Naive B cell (primary cell): ENCODE data around the gene MPZL1. TPM values are rescaled to one million over a fixed set of nuclear protein-coding genes. Genes with fewer than 3 reads are reported as not detected.

ENCODE experiments used
- ATAC-seq, 2 donors: fragments of 150-1000 bp; cut with Tn5 transposase; 2 replicates each; pipeline ENCODE4 v1.10.0; 2021; ENCODE audit warnings: low read depth in 2 of 2, mild to moderate bottlenecking in 2 of 2, moderate library complexity in 2 of 2
- DNase-seq: peaks from one replicate; pipeline ENCODE4 v3.0.0; 2022
- H3K27ac Mint-ChIP-seq, 6 donors: one replicate each; pipeline ENCODE4 v1.8.0; 2020 to 2022; ENCODE audit warnings: mild to moderate bottlenecking in 6 of 6, mixed read lengths in 6 of 6, moderate library complexity in 5 of 6, inconsistent platforms in 2 of 6
- H3K27me3 Mint-ChIP-seq, 3 donors: one replicate each; pipeline ENCODE4 v1.8.0; 2021 to 2022; ENCODE audit warnings: mixed read lengths in 3 of 3, mild to moderate bottlenecking in 1 of 3
- H3K36me3 Mint-ChIP-seq, 2 donors: one replicate each; pipeline ENCODE4 v1.8.0; 2020 to 2022; ENCODE audit warnings: mixed read lengths in 2 of 2, inconsistent platforms in 1 of 2, mild to moderate bottlenecking in 1 of 2
- H3K4me1 Mint-ChIP-seq, 3 donors: one replicate each; pipeline ENCODE4 v1.8.0; 2020 to 2022; ENCODE audit warnings: mixed read lengths in 3 of 3, inconsistent platforms in 1 of 3, mild to moderate bottlenecking in 1 of 3, moderate library complexity in 1 of 3
- H3K4me3 Mint-ChIP-seq, 8 donors: one replicate each; pipeline ENCODE4 v1.8.0; 2020 to 2022; ENCODE audit warnings: mild to moderate bottlenecking in 8 of 8, mixed read lengths in 8 of 8, moderate library complexity in 8 of 8, inconsistent platforms in 2 of 8
- H3K9me3 Mint-ChIP-seq, 7 donors: one replicate each; pipeline ENCODE4 v1.8.0; 2020 to 2022; ENCODE audit warnings: mixed read lengths in 7 of 7, mild to moderate bottlenecking in 5 of 7, inconsistent platforms in 2 of 7, moderate library complexity in 1 of 7
- polyA plus RNA-seq, 6 donors: library from polyadenylated mRNA; unstranded; fragments of 300-500 nt; fragmentation: Illumina TruSeq; gene quantifications; one replicate each; pipeline ENCODE4 v1.2.3, GENCODE V29; 2021; ENCODE audit warnings: low read depth in 6 of 6

The MPZL1 gene
- polyA plus RNA-seq, result 10 to 100 TPM; 23.5 to 64.2 (median 29.7) TPM

DNA sequence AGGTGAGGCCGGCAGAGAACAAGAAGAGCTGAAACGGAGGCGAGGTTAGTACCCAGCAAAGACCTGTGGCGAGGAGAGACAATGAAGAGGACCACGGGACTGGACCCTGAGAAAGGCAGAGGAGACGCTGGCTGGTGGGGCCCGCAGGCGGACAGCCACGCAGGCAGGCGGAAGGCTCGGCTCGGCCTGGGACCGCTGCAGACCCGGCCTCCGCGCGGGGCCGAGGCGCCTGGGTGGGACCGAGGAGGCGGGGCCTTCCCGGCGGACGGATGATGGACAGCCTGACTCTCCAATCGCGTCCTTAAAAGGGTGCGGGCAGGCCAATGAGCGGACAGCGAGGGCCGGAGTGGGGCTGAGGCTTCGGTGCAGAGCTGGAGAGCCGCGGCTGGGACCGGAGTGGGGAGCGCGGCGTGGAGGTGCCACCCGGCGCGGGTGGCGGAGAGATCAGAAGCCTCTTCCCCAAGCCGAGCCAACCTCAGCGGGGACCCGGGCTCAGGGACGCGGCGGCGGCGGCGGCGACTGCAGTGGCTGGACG, at the start of gene MPZL1:
MPZL1 (plus strand) TSS at position 366 of the 535 bp plus-strand sequence. CDS start 170 bp downstream, outside the sequence.
- peaks cover 41 to 74% (median 61%) of the 10 kb centered on the region in 3 donors for H3K4me1 Mint-ChIP-seq

GRCh38 chr1:167672831-167673230, 49.0 kb upstream of the MPZL1 start:
- peaks cover 70 to 98% (median 85%) of the 10 kb centered on the region in 3 donors for H3K4me1 Mint-ChIP-seq
- peak overlapping the region in 5 of 6 donors; percentile 8 to 89 (median 77) for H3K27ac Mint-ChIP-seq
- DNase-seq (no peak), ATAC-seq (no peak)
- peak overlapping the region in 2 of 8 donors; percentile 9 to 12 for H3K4me3 Mint-ChIP-seq
- peaks cover 30 to 46% of the 10 kb centered on the region in 2 donors for H3K36me3 Mint-ChIP-seq
- H3K9me3 Mint-ChIP-seq, result no peaks in the 10 kb centered on the region
- no peaks in the 10 kb centered on the region for H3K27me3 Mint-ChIP-seq

More for the DNA sequence above, at the start of gene MPZL1:
- Mint-ChIP-seq H3K9me3 (no peaks in the 10 kb centered on the region), H3K27me3 (no peaks in the 10 kb centered on the region), H3K27ac (peak within 1 kb of the TSS; percentile 86 to 96 (median 92)), H3K36me3 (peaks cover 0 to 7% of the 10 kb centered on the region in 2 donors), H3K4me3 (peak within 1 kb of the TSS; percentile 87 to 100 (median 96))
- ATAC-seq (peak; percentile 92 to 93), DNase-seq (peak; percentile 90)

DNA sequence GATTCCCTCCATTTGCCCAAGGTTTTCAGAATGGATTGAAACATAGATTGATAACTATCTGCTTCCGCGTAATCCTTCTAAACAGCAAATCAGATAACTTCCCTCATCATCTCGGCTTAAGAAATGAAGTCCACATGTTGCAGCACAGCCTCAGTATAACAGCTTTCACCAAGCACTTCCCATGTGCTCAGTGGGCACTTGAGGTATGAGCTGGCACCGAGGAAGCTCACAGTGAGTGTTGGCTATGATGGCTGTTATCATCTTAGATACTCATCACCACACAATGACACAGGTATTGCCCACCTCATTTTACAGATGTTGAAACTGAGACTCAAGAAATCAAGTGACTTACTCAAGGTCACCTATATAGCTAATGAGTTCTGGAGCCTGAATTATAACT, 48.5 kb upstream of the MPZL1 start:
- peaks cover 27 to 46% of the 10 kb centered on the region in 2 donors for H3K36me3 Mint-ChIP-seq
- H3K4me3 Mint-ChIP-seq, result no peak overlapping the region
- H3K27ac Mint-ChIP-seq, result peak overlapping the region in 3 of 6 donors; percentile 20 to 82 (median 64)
- H3K9me3 Mint-ChIP-seq, result no peaks in the 10 kb centered on the region
- H3K4me1 Mint-ChIP-seq, result peaks cover 66 to 94% (median 81%) of the 10 kb centered on the region in 3 donors
- DNase-seq (no peak), ATAC-seq (no peak)
- H3K27me3 Mint-ChIP-seq, result no peaks in the 10 kb centered on the region

DNA sequence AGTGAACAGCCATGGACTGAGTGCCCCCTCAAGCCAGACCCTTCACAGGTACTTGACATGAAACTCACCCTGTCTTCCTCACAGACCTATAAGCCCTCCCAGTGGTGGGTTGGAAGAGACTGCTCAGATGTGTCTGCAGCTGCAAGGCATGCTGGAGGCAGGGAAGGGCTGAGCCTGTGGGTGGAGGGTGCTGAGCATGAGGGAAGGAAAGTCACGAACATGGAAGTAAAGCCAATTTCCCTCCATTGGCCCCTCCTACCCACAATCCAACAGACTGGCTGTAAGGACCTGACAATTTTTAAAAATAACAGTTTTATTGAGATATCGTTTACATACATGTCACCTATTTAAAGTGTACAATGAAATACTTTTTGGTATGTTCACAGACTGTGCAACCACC, 47.6 kb upstream of the MPZL1 start:
- H3K4me3 Mint-ChIP-seq, result no peak overlapping the region
- no peak overlapping the region for H3K27ac Mint-ChIP-seq
- no peaks in the 10 kb centered on the region for H3K9me3 Mint-ChIP-seq
- DNase-seq (no peak), ATAC-seq (no peak)
- H3K4me1 Mint-ChIP-seq, result peaks cover 57 to 85% (median 72%) of the 10 kb centered on the region in 3 donors
- H3K27me3 Mint-ChIP-seq, result no peaks in the 10 kb centered on the region
- peaks cover 24 to 46% of the 10 kb centered on the region in 2 donors for H3K36me3 Mint-ChIP-seq

DNA sequence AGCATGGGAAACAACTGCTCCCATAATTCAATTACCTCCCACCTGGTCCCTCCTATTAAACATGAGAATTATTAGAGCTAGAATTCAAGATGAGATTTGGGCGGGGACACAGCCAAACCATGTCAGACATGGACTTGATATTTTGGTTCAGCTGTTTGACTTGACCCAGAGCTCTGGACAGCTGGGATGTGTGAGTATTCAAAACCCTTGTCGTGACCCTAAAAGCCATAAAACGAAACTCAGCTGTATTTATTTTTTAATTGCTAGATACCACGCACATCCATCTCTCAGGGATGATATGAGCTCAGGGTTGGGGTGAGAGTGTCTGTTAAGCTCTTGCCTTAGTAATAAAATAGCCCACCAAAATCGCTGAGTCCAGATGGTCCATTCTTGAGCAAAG, 46.3 kb upstream of the MPZL1 start:
- peaks cover 24 to 41% of the 10 kb centered on the region in 2 donors for H3K36me3 Mint-ChIP-seq
- ATAC-seq (no peak), DNase-seq (no peak)
- peaks cover 44 to 72% (median 62%) of the 10 kb centered on the region in 3 donors for H3K4me1 Mint-ChIP-seq
- peak overlapping the region in 2 of 8 donors; percentile 47 to 76 for H3K4me3 Mint-ChIP-seq
- peak overlapping the region in 3 of 6 donors; percentile 49 to 93 (median 88) for H3K27ac Mint-ChIP-seq
- no peaks in the 10 kb centered on the region for H3K9me3 Mint-ChIP-seq
- no peaks in the 10 kb centered on the region for H3K27me3 Mint-ChIP-seq

DNA sequence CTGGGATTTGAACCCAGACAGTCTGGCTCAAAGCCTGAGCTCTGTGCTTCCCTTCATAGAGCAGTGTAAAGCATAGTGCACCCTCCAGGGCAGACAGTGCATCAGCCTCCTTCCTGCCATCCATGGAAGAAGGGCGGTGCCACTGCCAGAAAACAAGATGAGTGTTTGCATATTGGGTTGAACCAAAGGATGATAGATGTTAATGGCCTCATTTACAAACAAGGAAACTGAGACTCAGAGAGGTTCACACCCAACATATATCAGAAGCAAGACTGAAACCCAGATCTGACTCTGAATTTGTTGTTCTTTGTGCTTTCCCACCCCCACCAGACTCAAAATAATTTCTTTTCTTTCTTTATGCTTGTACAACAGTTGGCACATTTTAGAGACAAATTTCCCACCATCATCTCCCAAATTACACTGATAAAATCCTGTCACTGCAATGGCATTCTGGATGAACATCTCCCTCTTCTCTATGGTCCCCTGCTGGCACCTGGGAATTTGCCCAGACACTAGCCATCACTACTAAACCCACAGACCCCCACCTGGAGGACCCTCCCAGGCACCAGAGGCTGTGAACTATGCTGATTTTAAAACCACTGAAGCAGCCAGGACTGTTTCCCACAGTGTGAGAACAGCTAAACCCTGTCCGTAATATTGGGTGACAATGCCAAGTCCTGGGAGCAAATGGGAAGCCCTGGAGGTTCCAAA, 45.4 kb upstream of the MPZL1 start:
- H3K9me3 Mint-ChIP-seq, result no peaks in the 10 kb centered on the region
- H3K36me3 Mint-ChIP-seq, result peaks cover 24 to 31% of the 10 kb centered on the region in 2 donors
- H3K27ac Mint-ChIP-seq, result peak overlapping the region in 4 of 6 donors; percentile 77 to 93 (median 84)
- H3K4me1 Mint-ChIP-seq, result peaks cover 35 to 63% (median 52%) of the 10 kb centered on the region in 3 donors
- H3K4me3 Mint-ChIP-seq, result peak overlapping the region in 3 of 8 donors; percentile 1 to 62 (median 23)
- DNase-seq (no peak), ATAC-seq (no peak)
- H3K27me3 Mint-ChIP-seq, result no peaks in the 10 kb centered on the region

- H3K9me3 Mint-ChIP-seq, result no peaks in the 10 kb centered on the region
- ATAC-seq (peak; percentile 35 to 38), DNase-seq (no peak)
- H3K4me1 Mint-ChIP-seq, result peaks cover 27 to 59% (median 47%) of the 10 kb centered on the region in 3 donors
- H3K27me3 Mint-ChIP-seq, result no peaks in the 10 kb centered on the region
- H3K36me3 Mint-ChIP-seq, result peaks cover 23% of the 10 kb centered on the region in 2 donors
- peak overlapping the region in 5 of 6 donors; percentile 52 to 93 (median 77) for H3K27ac Mint-ChIP-seq
- H3K4me3 Mint-ChIP-seq, result peak overlapping the region in 3 of 8 donors; percentile 21 to 75 (median 31)
Measured at GRCh38 chr1:167676916-167677848, 44.6 kb upstream of the MPZL1 start.

- Mint-ChIP-seq H3K4me1 (peaks cover 23 to 59% (median 38%) of the 10 kb centered on the region in 3 donors), H3K27ac (no peak overlapping the region), H3K27me3 (no peaks in the 10 kb centered on the region), H3K4me3 (no peak overlapping the region), H3K36me3 (peaks cover 14 to 15% of the 10 kb centered on the region in 2 donors), H3K9me3 (no peaks in the 10 kb centered on the region)
- DNase-seq (no peak), ATAC-seq (no peak)
Measured at GRCh38 chr1:167678422-167678821, 43.4 kb upstream of the MPZL1 start.

DNA sequence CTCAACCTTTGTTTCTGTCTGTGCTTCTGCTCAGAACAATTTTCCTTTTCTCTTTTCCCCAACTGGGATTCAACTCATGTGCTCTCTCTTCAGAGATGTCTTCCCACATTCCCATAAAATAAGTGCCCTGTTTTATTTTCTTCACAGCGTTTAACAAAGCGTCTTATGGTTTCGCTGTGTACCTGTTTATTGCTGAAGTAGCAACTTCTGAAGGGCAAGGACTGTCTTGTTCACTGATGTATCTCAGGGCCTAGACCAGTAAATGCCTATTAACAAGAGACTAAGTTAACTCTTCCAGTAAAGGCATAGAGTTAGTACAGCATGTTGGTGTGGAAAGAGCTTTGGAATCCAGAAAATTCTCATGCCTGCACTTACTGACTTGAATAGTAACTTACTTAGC, 42.9 kb upstream of the MPZL1 start:
- ATAC-seq, result no peak
- H3K9me3 Mint-ChIP-seq, result no peaks in the 10 kb centered on the region
- no peak overlapping the region for H3K4me3 Mint-ChIP-seq
- peaks cover 11 to 15% of the 10 kb centered on the region in 2 donors for H3K36me3 Mint-ChIP-seq
- no peak for DNase-seq
- H3K4me1 Mint-ChIP-seq, result peaks cover 23 to 56% (median 34%) of the 10 kb centered on the region in 3 donors
- H3K27me3 Mint-ChIP-seq, result no peaks in the 10 kb centered on the region
- no peak overlapping the region for H3K27ac Mint-ChIP-seq

- DNase-seq (no peak), ATAC-seq (no peak)
- no peaks in the 10 kb centered on the region for H3K27me3 Mint-ChIP-seq
- H3K27ac Mint-ChIP-seq, result no peak overlapping the region
- no peaks in the 10 kb centered on the region for H3K9me3 Mint-ChIP-seq
- peaks cover 11% of the 10 kb centered on the region in 2 donors for H3K36me3 Mint-ChIP-seq
- no peak overlapping the region for H3K4me3 Mint-ChIP-seq
- H3K4me1 Mint-ChIP-seq, result peaks cover 21 to 56% (median 30%) of the 10 kb centered on the region in 3 donors
Measured at GRCh38 chr1:167679714-167680113, 42.1 kb upstream of the MPZL1 start.

DNA sequence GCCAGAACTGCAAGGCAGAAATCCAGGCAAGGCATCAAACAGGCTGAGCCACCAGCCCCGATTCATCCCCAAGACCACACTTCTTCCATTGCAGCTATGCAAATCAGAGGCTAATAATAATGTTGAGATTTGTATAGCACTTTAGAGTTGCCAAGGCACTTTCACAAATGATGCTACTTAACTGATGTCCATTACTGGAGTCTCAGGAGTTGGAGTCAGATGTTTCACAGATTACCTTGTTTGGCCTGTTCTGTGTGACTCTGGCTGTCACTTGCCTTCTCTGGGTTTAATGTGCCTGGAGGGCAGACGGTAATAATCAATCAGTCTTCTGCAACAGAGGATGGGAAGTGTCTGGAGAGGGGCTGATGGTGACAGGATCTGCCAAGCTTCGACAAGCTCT, 40.8 kb upstream of the MPZL1 start:
- Mint-ChIP-seq H3K36me3 (peaks cover 10 to 18% of the 10 kb centered on the region in 2 donors), H3K4me3 (no peak overlapping the region), H3K27ac (peak overlapping the region in 5 of 6 donors; percentile 19 to 89 (median 84)), H3K4me1 (peaks cover 33 to 54% (median 35%) of the 10 kb centered on the region in 3 donors), H3K9me3 (no peaks in the 10 kb centered on the region), H3K27me3 (no peaks in the 10 kb centered on the region)
- ATAC-seq (no peak), DNase-seq (no peak)

GRCh38 chr1:167681451-167682098, 40.2 kb upstream of the MPZL1 start:
- H3K36me3 Mint-ChIP-seq, result peaks cover 10 to 12% of the 10 kb centered on the region in 2 donors
- no peaks in the 10 kb centered on the region for H3K27me3 Mint-ChIP-seq
- DNase-seq, result no peak
- peak overlapping the region in 5 of 6 donors; percentile 80 to 91 (median 85) for H3K27ac Mint-ChIP-seq
- H3K4me3 Mint-ChIP-seq, result peak overlapping the region in 2 of 8 donors; percentile 36 to 59
- H3K4me1 Mint-ChIP-seq, result peaks cover 33 to 54% (median 38%) of the 10 kb centered on the region in 3 donors
- no peaks in the 10 kb centered on the region for H3K9me3 Mint-ChIP-seq
- ATAC-seq, result no peak
